ENCODE data around the gene SPATA6.
"Not testable (repeated sequence)": the region's sequence is repeated elsewhere in the genome, so short reads cannot be mapped to it uniquely, and the experiment has no call there.

SPATA6 gene

DNA sequence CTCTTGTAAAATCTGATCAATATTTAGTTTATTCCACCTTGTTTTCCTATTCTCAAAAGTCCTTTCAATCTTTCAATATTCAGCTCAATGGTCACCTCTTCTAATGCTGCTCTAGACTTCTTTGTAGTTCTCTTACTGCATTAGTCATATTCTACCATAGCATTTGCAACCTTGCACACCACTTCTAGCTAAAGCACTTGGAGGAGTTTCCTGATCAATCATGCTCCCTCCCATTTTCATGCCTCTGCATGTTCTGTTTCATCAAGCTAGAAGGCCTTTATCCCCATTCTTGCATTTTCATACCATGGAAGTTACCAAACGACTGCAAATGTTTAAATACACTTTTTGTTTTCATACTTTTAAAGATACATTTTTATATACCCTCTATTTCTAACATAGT lies 177.3 kb downstream of the SPATA6 start:
- Mint-ChIP-seq H3K36me3 (ENCODE audit: low read depth) (peaks cover 12% of the 10 kb centered on the region), H3K4me3 (no peak overlapping the region), H3K9me3 (peaks cover 2% of the 10 kb centered on the region), H3K27me3 (ENCODE audit: low read depth) (peaks cover 4% of the 10 kb centered on the region), H3K27ac (no peak overlapping the region), H3K4me1 (no peaks in the 10 kb centered on the region)
- TF ChIP-seq, protein P1, sequence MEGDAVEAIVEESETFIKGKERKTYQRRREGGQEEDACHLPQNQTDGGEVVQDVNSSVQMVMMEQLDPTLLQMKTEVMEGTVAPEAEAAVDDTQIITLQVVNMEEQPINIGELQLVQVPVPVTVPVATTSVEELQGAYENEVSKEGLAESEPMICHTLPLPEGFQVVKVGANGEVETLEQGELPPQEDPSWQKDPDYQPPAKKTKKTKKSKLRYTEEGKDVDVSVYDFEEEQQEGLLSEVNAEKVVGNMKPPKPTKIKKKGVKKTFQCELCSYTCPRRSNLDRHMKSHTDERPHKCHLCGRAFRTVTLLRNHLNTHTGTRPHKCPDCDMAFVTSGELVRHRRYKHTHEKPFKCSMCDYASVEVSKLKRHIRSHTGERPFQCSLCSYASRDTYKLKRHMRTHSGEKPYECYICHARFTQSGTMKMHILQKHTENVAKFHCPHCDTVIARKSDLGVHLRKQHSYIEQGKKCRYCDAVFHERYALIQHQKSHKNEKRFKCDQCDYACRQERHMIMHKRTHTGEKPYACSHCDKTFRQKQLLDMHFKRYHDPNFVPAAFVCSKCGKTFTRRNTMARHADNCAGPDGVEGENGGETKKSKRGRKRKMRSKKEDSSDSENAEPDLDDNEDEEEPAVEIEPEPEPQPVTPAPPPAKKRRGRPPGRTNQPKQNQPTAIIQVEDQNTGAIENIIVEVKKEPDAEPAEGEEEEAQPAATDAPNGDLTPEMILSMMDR (IDR thresholded peaks at IDR 0.05; ENCODE audit: unreplicated experiment in 3 of 3) = no peak

DNA sequence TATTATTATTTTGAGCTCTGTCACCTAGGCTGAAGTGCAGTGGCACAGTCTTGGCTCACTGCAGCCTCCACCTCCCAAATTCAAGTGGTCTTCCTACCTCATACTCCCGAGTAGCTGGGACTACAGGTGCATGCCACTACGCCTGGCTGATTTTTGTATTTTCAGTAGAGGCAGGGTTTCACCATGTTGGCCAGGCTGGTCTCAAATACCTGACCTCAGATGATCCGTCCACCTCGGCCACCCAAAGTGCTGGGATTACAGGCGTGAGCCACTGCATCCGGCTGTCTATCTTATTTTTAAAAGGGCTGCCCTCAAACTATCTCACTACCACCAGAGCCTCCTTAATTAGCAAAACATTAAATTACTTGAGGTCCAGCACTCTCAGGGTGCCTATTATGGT lies 177.9 kb downstream of the SPATA6 start:
- not testable (repeated sequence) for H3K27me3 Mint-ChIP-seq (ENCODE audit: low read depth); H3K27ac Mint-ChIP-seq; H3K4me3 Mint-ChIP-seq; H3K9me3 Mint-ChIP-seq; H3K4me1 Mint-ChIP-seq
- H3K36me3 Mint-ChIP-seq (ENCODE audit: low read depth) = peaks cover 11% of the 10 kb centered on the region

DNA sequence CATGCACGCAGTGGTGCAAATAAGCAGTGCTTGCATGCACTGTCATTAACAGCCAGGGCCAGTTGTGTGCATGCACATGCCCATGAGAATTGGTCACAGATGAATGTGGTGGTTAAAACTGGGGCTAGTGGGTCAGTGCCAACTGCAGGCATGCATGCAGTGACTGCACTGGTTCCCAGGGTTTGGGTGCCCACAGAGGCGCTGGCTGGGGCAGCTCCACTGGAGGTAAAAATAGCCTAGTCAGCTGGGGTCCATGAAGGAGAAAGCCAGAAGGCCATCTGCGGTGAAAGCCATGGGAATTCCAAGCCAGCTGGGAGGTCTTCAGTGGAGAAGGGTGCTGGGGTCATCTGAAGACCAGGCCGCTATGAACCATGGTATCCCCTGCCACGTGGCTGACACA lies 179.3 kb downstream of the SPATA6 start:
- Mint-ChIP-seq H3K4me3 (no peak overlapping the region), H3K9me3 (peaks cover 7% of the 10 kb centered on the region), H3K27ac (no peak overlapping the region), H3K27me3 (ENCODE audit: low read depth) (peaks cover 4% of the 10 kb centered on the region), H3K36me3 (ENCODE audit: low read depth) (peaks cover 7% of the 10 kb centered on the region), H3K4me1 (no peaks in the 10 kb centered on the region)
- TF ChIP-seq, protein P1 (IDR thresholded peaks at IDR 0.05; ENCODE audit: unreplicated experiment in 3 of 3) = no peak

DNA sequence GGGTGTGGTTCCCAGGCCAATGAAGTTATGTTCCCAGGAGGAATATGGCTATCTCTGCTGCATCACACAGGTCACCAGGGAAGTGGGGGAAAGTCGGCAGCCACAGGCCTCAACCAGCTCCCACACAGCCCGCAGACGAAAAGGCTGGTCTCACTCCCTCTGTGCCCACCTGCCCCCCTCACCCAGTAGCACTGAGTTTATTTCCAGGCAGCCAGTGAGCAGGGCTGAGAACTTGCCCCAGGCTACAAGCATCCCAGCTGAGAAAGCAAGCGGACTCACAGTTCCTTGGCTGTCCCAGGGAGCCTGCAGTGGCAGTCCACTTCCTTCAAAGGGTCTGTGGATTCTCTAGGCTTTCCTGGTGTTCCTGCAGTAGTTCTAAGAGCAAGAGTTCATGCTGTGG lies 180.6 kb downstream of the SPATA6 start:
- no peak overlapping the region for H3K4me3 Mint-ChIP-seq
- TF ChIP-seq, protein P1 (IDR thresholded peaks at IDR 0.05; ENCODE audit: unreplicated experiment in 3 of 3) = no peak
- H3K27ac Mint-ChIP-seq = no peak overlapping the region
- H3K27me3 Mint-ChIP-seq (ENCODE audit: low read depth) = peaks cover 4% of the 10 kb centered on the region
- peaks cover 9% of the 10 kb centered on the region for H3K9me3 Mint-ChIP-seq
- no peaks in the 10 kb centered on the region for H3K4me1 Mint-ChIP-seq
- peaks cover 7% of the 10 kb centered on the region for H3K36me3 Mint-ChIP-seq (ENCODE audit: low read depth)

DNA sequence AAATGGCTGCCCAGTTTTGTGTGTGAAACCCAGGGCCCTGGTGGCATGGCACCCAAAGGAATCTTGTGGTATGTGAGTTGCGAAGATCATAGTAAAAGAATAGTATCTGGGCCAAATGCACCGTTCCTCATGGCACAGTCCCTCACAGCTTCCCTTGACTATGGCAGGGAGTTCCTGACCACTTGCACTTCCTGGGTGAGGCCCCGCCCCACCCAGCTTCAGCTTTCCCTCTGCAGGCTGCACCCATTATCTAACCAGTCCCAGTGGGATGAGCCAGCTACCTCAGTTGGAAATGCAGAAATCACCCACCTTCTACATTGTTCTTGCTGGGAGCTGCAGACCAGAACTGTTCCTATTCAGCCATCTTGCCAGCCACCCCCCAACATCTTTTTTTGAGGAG lies 186.5 kb downstream of the SPATA6 start:
- Mint-ChIP-seq H3K27me3 (ENCODE audit: low read depth) (no peaks in the 10 kb centered on the region), H3K9me3 (peaks cover 25% of the 10 kb centered on the region), H3K27ac (no peak overlapping the region), H3K4me3 (no peak overlapping the region), H3K36me3 (ENCODE audit: low read depth) (no peaks in the 10 kb centered on the region), H3K4me1 (no peaks in the 10 kb centered on the region)
- TF ChIP-seq, protein P1 (IDR thresholded peaks at IDR 0.05; ENCODE audit: unreplicated experiment in 3 of 3) = no peak

DNA sequence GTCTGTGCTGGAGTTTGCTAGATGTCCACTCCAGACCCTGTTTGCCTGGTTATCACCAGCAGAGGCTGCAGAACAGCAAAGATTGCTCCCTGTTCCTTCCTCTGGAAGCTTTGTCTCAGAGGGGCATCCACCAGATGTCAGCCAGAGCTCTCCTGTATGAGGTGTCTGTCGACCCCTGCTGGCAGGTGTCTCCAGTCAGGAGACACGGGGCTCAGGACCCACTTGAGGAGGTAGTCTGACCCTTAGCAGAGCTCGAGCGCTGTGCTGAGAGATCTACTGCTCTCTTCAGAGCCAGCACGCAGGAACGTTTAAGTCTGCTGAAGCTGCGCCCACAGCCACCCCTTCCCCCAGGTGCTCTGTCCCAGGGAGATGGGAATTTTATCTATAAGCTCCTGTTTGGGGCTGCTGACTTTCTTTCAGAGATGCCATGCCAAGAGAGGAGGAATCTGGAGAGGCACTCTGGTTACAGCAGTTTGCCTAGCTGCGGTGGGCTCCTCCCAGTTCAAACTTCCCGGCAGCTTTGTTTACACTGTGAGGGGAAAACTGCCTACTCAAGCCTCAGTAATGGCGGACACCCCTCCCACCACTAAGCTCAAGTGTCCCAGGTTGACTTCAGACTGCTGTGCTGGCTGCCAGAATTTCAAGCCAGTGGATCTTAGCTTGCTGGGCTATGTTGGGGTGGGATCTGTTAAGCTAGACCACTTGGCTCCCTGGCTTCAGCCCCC lies 187.1 kb downstream of the SPATA6 start:
- H3K4me3 Mint-ChIP-seq; H3K4me1 Mint-ChIP-seq; H3K27me3 Mint-ChIP-seq (ENCODE audit: low read depth); H3K27ac Mint-ChIP-seq; H3K36me3 Mint-ChIP-seq (ENCODE audit: low read depth): not testable (repeated sequence)
- peaks cover 28% of the 10 kb centered on the region for H3K9me3 Mint-ChIP-seq

DNA sequence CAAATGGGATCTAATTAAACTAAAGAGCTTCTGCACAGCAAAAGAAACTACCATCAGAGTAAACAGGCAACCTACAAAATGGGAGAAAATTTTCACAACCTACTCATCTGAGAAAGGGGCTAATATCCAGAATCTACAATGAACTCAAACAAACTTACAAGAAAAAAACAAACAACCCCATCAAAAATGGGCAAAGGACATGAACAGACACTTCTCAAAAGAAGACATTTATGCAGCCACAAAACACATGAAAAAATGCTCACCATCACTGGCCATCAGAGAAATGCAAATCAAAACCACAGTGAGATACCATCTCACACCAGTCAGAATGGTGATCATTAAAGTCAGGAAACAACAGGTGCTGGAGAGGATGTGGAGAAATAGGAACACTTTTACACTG lies 189.7 kb downstream of the SPATA6 start:
- peaks cover 30% of the 10 kb centered on the region for H3K9me3 Mint-ChIP-seq
- not testable (repeated sequence) for H3K4me3 Mint-ChIP-seq; H3K27ac Mint-ChIP-seq; H3K36me3 Mint-ChIP-seq (ENCODE audit: low read depth); H3K27me3 Mint-ChIP-seq (ENCODE audit: low read depth); H3K4me1 Mint-ChIP-seq

DNA sequence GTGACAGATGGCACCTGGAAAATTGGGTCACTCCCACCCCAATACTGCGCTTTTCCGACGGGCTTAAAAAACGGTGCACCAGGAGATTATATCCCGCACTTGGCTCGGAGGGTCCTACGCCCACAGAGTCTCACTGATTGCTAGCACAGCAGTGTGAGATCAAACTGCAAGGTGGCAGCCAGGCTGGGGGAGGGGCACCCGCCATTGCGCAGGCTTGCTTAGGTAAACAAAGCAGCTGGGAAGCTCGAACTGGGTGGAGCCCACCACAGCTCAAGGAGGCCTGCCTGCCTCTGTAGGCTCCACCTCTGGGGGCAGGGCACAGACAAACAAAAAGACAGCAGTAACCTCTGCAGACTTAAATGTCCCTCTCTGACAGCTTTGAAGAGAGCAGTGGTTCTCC lies 194.6 kb downstream of the SPATA6 start:
- H3K27me3 Mint-ChIP-seq (ENCODE audit: low read depth); H3K4me3 Mint-ChIP-seq; H3K36me3 Mint-ChIP-seq (ENCODE audit: low read depth); H3K27ac Mint-ChIP-seq; H3K4me1 Mint-ChIP-seq: not testable (repeated sequence)
- H3K9me3 Mint-ChIP-seq = peaks cover 45% of the 10 kb centered on the region

Data from nephron (organoid).